Measurements from ENCODE around the gene NKTR.

Gene NKTR

GRCh38 chr3:42680806-42681205 is 80.3 kb downstream of the NKTR start:
- DNase-seq (ENCODE audit: low read depth in 2 of 2, low spot score in 1 of 2): no peak

- no peak for DNase-seq (ENCODE audit: low read depth in 2 of 2, low spot score in 1 of 2)
Measured at GRCh38 chr3:42681361-42682038, 81.0 kb downstream of the NKTR start.

DNA sequence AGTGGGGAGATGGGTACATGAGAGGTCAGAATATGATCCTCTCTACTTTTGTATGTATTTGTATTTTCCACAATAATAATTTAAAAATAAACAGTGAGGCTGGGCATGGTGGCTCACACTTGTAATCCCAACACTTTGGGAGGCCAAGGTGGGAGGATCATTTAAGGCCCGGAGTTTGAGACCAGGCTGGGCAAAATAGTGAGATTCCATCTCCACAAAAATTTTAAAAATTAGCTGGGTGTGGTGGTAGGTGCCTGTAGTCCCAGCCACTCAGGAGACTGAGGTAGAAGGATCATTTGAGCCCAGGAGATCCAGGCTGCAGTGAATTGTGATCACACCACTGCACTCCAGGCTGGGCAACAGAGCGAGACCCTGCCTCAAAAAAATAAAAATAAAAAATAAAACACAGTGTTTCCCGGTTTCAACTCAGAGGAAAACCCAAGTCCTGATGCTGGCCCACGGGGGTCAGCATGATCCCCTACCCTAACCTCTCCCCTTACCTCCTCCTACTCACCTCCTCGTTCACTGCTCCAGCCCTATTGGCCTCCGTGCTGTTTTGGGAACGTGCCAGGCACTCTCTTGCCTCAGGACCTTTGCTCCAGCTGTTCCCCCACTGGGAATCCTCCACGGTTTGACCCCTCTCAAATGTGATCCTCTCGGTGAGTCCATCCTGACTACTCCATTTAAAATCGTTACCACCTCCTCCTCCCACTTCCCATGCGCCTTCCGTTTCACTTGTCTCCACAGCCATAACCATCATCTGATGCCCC is 82.0 kb downstream of the NKTR start:
- no peak for DNase-seq (ENCODE audit: low read depth in 2 of 2, low spot score in 1 of 2)

DNA sequence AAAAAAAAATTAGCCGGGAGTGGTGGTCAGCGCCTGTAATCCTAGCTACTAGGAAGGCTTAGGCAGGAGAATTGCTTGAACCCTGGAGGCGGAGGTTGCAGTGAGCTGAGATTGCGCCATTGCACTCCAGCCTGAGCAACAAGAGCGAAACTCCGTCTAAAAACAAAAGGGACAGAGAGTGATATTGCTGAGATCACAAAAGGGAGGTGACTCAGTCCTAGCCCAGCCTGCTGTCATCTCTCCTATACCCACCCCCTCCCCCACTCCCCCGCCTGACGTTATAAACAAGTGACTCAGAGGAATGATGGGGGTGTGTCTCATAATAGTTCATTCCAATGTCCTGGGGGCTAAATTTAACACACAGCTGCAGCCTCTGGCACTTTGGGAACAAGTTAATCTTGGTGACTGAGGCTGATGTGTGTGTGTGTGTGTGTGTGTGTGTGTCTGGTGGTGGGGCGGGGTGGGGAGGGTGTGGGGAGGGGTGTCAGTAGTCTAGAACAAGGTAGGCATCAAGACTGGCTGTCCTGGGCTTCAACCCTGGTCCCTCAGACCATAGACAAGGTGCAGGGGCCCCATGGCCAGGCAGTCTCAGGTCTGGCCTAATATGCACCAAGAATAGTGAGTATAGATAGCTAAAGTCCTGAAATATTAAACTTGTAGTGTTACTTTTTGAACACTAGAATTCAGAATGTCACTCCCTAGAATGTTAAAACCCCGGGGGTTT is 83.6 kb downstream of the NKTR start:
- DNase-seq (ENCODE audit: low read depth in 2 of 2, low spot score in 1 of 2): no peak

- DNase-seq (ENCODE audit: low read depth in 2 of 2, low spot score in 1 of 2): no peak
Measured at GRCh38 chr3:42684632-42685362, 84.3 kb downstream of the NKTR start.

GRCh38 chr3:42685363-42685881 is 84.9 kb downstream of the NKTR start, which contains the start of gene KLHL40:
TSS of gene KLHL40 (plus strand) at chr3:42685537. CDS start at chr3:42685619, 82 bp downstream.
- DNase-seq (ENCODE audit: low read depth in 2 of 2, low spot score in 1 of 2): no peak

DNA sequence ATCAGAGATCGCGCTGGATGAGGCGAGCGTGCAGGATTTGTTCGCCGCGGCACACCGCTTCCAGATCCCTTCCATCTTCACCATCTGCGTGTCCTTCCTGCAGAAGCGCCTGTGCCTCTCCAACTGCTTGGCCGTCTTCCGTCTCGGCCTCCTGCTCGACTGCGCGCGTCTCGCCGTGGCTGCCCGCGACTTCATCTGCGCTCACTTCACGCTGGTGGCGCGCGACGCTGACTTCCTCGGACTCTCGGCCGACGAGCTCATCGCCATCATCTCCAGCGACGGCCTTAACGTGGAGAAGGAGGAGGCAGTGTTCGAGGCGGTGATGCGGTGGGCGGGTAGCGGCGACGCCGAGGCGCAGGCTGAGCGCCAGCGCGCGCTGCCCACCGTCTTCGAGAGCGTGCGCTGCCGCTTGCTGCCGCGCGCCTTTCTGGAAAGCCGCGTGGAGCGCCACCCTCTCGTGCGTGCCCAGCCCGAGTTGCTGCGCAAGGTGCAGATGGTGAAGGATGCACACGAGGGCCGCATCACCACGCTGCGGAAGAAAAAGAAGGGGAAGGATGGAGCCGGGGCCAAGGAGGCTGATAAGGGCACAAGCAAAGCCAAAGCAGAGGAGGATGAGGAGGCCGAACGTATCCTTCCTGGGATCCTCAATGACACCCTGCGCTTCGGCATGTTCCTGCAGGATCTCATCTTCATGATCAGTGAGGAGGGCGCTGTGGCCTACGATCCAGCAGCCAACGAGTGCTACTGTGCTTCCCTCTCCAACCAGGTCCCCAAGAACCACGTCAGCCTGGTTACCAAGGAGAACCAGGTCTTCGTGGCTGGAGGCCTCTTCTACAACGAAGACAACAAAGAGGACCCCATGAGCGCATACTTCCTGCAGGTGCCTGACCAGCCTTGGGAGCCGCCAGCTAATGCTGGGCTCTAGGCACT is 85.7 kb downstream of the NKTR start:
- no peak for DNase-seq (ENCODE audit: low read depth in 2 of 2, low spot score in 1 of 2)

GRCh38 chr3:42686832-42687650 is 86.6 kb downstream of the NKTR start:
- no peak for DNase-seq (ENCODE audit: low read depth in 2 of 2, low spot score in 1 of 2)

- DNase-seq (ENCODE audit: low read depth in 2 of 2, low spot score in 1 of 2): no peak
Measured at GRCh38 chr3:42688016-42688415, 87.5 kb downstream of the NKTR start.

DNA sequence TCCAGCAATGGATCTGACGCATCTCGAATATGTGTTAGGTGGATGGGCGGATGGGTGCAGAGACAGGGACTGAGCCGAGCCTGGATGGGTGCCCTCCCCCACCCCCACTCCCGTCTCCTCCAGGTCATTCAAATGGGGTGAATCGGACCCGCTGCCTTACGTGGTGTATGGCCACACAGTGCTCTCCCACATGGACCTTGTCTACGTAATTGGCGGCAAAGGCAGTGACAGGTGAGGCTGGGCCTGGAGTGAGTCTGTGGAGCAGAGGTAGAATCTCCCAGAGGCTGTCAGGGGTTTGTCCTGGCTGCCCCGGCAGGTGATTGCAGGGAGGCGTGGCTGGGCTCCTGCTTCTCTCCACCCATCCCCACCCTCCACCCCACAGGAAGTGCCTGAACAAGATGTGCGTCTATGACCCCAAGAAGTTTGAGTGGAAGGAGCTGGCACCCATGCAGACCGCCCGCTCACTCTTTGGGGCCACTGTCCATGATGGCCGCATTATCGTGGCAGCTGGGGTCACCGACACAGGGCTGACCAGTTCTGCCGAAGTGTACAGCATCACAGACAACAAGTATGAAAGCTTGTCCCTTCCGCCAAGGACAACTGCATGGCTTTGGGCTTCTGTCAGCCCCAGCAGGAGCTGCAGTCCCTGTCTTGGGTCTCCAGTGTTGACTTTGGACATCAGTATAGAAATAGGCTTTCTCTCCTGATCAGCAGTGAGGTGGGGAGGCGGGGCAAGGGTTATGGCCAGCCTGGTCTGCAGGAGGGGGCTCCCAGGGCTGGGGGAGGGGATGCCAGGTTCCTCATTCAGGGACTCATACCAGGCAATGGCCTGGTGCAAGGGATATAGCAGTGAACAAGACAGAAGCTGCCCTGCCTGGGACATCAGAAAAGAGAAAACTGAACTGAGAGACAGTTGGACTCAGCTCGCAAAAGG is 88.3 kb downstream of the NKTR start:
- DNase-seq (ENCODE audit: low read depth in 2 of 2, low spot score in 1 of 2): no peak

GRCh38 chr3:42689421-42690014 is 89.0 kb downstream of the NKTR start:
- DNase-seq (ENCODE audit: low read depth in 2 of 2, low spot score in 1 of 2): no peak

GRCh38 chr3:42690191-42690590 is 89.7 kb downstream of the NKTR start:
- DNase-seq (ENCODE audit: low read depth in 2 of 2, low spot score in 1 of 2): no peak

DNA sequence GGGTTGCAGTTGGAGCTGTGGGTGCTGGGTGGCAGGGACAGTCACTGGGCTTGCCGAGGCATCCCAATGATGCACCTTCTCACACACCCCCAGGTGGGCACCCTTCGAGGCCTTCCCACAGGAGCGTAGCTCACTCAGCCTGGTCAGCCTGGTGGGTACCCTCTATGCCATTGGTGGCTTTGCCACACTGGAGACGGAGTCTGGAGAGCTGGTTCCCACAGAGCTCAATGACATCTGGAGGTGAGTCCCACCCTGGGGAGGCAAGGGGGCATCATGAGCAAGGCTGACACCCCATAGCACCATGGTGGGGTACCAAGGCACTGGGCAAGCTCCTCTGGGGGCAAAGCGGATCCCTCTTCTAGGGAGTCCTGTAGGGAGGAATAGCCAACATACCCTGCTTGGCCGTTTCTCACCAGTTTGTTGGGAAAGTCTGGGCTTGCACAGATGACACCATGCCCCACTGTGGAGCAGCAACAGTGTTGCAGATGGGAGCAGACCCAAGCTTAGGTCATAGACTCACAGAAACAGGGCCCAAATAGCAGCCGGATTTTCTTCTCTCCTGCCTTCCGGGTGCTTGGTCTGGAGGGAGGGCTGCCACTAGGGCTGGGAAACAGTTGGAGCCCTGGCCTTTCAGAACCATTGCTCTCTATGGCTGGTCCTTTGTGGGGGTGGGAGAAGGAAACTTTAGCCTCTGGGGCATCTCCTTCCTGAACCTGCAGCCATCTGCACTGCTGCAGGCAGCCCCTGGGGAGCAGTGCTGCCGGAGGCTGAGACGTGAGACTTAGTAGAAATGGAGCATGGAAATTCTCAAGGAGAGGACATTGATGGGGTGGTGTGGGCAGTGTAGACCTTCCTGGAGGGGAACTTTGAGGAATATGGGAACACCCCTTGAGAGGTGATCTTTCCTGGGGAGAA is 90.5 kb downstream of the NKTR start:
- no peak for DNase-seq (ENCODE audit: low read depth in 2 of 2, low spot score in 1 of 2)

- no peak for DNase-seq (ENCODE audit: low read depth in 2 of 2, low spot score in 1 of 2)
Measured at GRCh38 chr3:42691816-42692666, 91.6 kb downstream of the NKTR start.

DNA sequence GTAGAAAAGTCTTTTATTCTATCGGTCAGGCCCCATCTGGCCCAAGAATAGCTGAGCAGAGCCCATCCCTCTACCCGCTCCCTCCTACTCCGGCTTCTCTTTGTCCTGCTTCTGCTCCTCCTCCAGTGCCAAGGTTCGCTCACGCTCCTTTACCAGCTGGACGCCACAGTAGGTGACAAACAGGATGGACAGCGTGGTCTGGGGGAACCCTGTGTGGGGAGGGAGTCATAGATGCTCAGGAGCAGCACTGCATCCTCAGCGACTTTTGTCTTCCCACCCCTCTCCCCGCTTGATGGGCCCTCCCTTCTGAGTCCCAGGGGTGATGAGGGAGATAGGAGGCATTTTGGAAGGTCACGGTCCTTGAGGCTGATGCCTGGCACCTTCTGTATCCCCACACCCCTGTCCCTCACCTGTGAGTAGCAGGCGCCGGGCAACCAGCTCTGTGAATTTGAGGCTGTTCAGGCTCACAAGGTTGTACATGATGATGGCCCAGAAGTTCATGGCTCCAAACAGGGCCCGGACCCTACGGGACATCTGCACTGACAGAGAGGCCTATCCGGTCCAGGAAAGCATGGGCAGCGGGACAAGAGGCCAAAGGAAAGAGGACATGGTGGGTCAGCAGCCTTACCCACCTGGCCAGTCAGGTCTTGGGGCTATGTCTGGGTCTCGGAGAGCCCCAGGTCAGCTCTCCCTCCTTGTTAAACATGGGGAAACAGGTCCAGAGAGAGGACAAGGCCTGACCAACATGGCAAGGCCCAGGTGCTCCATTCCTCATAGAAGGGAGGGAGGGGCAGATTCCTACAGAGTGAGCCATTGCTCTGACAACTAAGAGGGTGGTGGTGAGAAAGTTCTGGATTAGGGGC is 92.4 kb downstream of the NKTR start:
- DNase-seq (ENCODE audit: low read depth in 2 of 2, low spot score in 1 of 2): no peak
